HG03354 (cell line): Measurements from ENCODE around the gene RASGRF2.

ENCODE experiments used
- ATAC-seq: cut with Tn5 transposase; IDR thresholded peaks from one replicate; pipeline ENCODE4 v1.9.1; 2021; ENCODE audit warnings: mild to moderate bottlenecking; ENCODE audit not compliant: unreplicated experiment, poor library complexity, severe bottlenecking

RASGRF2 gene

GRCh38 chr5:80959768-80960442 lies at the start of gene RASGRF2:
Gene RASGRF2, plus strand, starts transcription at chr5:80960363. Its CDS starts 376 bp downstream, at chr5:80960739.
- ATAC-seq: no peak

- no peak for ATAC-seq
Measured at GRCh38 chr5:80912479-80912878, 47.7 kb upstream of the RASGRF2 start.

GRCh38 chr5:80915716-80916115 lies 44.4 kb upstream of the RASGRF2 start:
- no peak for ATAC-seq

GRCh38 chr5:80916676-80917075 lies 43.5 kb upstream of the RASGRF2 start:
- no peak for ATAC-seq

- ATAC-seq: no peak
Measured at GRCh38 chr5:80917631-80918030, 42.5 kb upstream of the RASGRF2 start.

GRCh38 chr5:80919678-80920196 lies 40.4 kb upstream of the RASGRF2 start:
- no peak for ATAC-seq

GRCh38 chr5:80920333-80920732 lies 39.8 kb upstream of the RASGRF2 start:
- ATAC-seq: no peak

GRCh38 chr5:80921026-80921425 lies 39.1 kb upstream of the RASGRF2 start:
- no peak for ATAC-seq

- ATAC-seq: no peak
Measured at GRCh38 chr5:80925931-80926330, 34.2 kb upstream of the RASGRF2 start.

- ATAC-seq: no peak
Measured at GRCh38 chr5:80926536-80926935, 33.6 kb upstream of the RASGRF2 start.

- ATAC-seq: no peak
Measured at GRCh38 chr5:80926979-80927656, 33.0 kb upstream of the RASGRF2 start.

- ATAC-seq: no peak
Measured at GRCh38 chr5:80928073-80928472, 32.1 kb upstream of the RASGRF2 start.

GRCh38 chr5:80930940-80931339 lies 29.2 kb upstream of the RASGRF2 start:
- ATAC-seq: no peak

GRCh38 chr5:80931411-80931810 lies 28.8 kb upstream of the RASGRF2 start:
- ATAC-seq: no peak

GRCh38 chr5:80933036-80933435 lies 27.1 kb upstream of the RASGRF2 start:
- ATAC-seq: no peak

- ATAC-seq: no peak
Measured at GRCh38 chr5:80934751-80935150, 25.4 kb upstream of the RASGRF2 start.

- no peak for ATAC-seq
Measured at GRCh38 chr5:80935811-80936385, 24.3 kb upstream of the RASGRF2 start.

GRCh38 chr5:80936881-80937280 lies 23.3 kb upstream of the RASGRF2 start:
- ATAC-seq: no peak

GRCh38 chr5:80937584-80938356 lies 22.4 kb upstream of the RASGRF2 start:
- no peak for ATAC-seq

- no peak for ATAC-seq
Measured at GRCh38 chr5:80941496-80941895, 18.7 kb upstream of the RASGRF2 start.
